ENCODE data around the gene SPOCD1. TPM values are rescaled to one million over a fixed set of nuclear protein-coding genes. Genes with fewer than 3 reads are reported as not detected.
A peak's percentile ranks its signal among the peaks of the same experiment; 100 is the strongest.

Gene SPOCD1
- total RNA-seq, 2 donors from 2014 or later: 2.0 to 3.1 TPM

GRCh38 chr1:31776032-31776431, 39.8 kb downstream of the SPOCD1 start:
- H3K4me3 ChIP-seq (ENCODE audit: low read length): no peak overlapping the region
- H3K4me1 ChIP-seq (ENCODE audit: control insufficient read depth, insufficient read depth, low read length): peaks cover 17% of the 10 kb centered on the region
- TF ChIP-seq, protein P1, sequence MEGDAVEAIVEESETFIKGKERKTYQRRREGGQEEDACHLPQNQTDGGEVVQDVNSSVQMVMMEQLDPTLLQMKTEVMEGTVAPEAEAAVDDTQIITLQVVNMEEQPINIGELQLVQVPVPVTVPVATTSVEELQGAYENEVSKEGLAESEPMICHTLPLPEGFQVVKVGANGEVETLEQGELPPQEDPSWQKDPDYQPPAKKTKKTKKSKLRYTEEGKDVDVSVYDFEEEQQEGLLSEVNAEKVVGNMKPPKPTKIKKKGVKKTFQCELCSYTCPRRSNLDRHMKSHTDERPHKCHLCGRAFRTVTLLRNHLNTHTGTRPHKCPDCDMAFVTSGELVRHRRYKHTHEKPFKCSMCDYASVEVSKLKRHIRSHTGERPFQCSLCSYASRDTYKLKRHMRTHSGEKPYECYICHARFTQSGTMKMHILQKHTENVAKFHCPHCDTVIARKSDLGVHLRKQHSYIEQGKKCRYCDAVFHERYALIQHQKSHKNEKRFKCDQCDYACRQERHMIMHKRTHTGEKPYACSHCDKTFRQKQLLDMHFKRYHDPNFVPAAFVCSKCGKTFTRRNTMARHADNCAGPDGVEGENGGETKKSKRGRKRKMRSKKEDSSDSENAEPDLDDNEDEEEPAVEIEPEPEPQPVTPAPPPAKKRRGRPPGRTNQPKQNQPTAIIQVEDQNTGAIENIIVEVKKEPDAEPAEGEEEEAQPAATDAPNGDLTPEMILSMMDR (conservative IDR thresholded peaks at IDR 0.05): no peak
- H3K9me3 ChIP-seq (ENCODE audit: control insufficient read depth, low read length): no peaks in the 10 kb centered on the region
- Mint-ChIP-seq H3K27me3 (ENCODE audit: insufficient read depth) (peaks cover 47% of the 10 kb centered on the region), H3K9me3 (no peaks in the 10 kb centered on the region), H3K36me3 (ENCODE audit: low read depth) (no peaks in the 10 kb centered on the region), H3K27ac (peak overlapping the region; percentile 26), H3K4me3 (no peak overlapping the region), H3K4me1 (peaks cover 40% of the 10 kb centered on the region)
- peaks cover 35% of the 10 kb centered on the region for H3K27me3 ChIP-seq (ENCODE audit: control insufficient read depth, insufficient read depth, low read length, poor library complexity, severe bottlenecking)
- WGBS, 2 experiments (ENCODE audit: insufficient coverage in 1 of 2, insufficient read length in 1 of 2): 77 to 79% methylated on average over 2 to 5 of the region's 5 CpGs
- no peak overlapping the region for H3K9ac ChIP-seq (ENCODE audit: extremely low read depth, low read length, poor library complexity, severe bottlenecking)
- H3K36me3 ChIP-seq (ENCODE audit: control insufficient read depth, insufficient read depth, low read length): no peaks in the 10 kb centered on the region
- H3K27ac ChIP-seq (ENCODE audit: low read depth, low read length): no peak overlapping the region
- no peak for DNase-seq

GRCh38 chr1:31775210-31775999, 40.4 kb downstream of the SPOCD1 start:
- H3K27ac Mint-ChIP-seq: no peak overlapping the region
- H3K27me3 Mint-ChIP-seq (ENCODE audit: insufficient read depth): peaks cover 51% of the 10 kb centered on the region
- Histone ChIP-seq H3K36me3 (ENCODE audit: control insufficient read depth, insufficient read depth, low read length) (no peaks in the 10 kb centered on the region), H3K9me3 (ENCODE audit: control insufficient read depth, low read length) (no peaks in the 10 kb centered on the region), H3K4me1 (ENCODE audit: control insufficient read depth, insufficient read depth, low read length) (peaks cover 22% of the 10 kb centered on the region), H3K27ac (ENCODE audit: low read depth, low read length) (no peak overlapping the region), H3K9ac (ENCODE audit: extremely low read depth, low read length, poor library complexity, severe bottlenecking) (no peak overlapping the region), H3K4me3 (ENCODE audit: low read length) (no peak overlapping the region), H3K27me3 (ENCODE audit: control insufficient read depth, insufficient read depth, low read length, poor library complexity, severe bottlenecking) (peaks cover 35% of the 10 kb centered on the region)
- no peaks in the 10 kb centered on the region for H3K9me3 Mint-ChIP-seq
- peaks cover 41% of the 10 kb centered on the region for H3K4me1 Mint-ChIP-seq
- no peak for DNase-seq
- WGBS, 2 experiments (ENCODE audit: insufficient coverage in 1 of 2, insufficient read length in 1 of 2): 82 to 90% methylated on average over 9 to 10 of the region's 10 CpGs
- TF ChIP-seq, protein P1 (conservative IDR thresholded peaks at IDR 0.05): no peak
- H3K4me3 Mint-ChIP-seq: no peak overlapping the region
- H3K36me3 Mint-ChIP-seq (ENCODE audit: low read depth): no peaks in the 10 kb centered on the region

GRCh38 chr1:31774495-31774894, 41.3 kb downstream of the SPOCD1 start:
- Histone ChIP-seq H3K27ac (ENCODE audit: low read depth, low read length) (no peak overlapping the region), H3K9me3 (ENCODE audit: control insufficient read depth, low read length) (no peaks in the 10 kb centered on the region), H3K9ac (ENCODE audit: extremely low read depth, low read length, poor library complexity, severe bottlenecking) (no peak overlapping the region), H3K27me3 (ENCODE audit: control insufficient read depth, insufficient read depth, low read length, poor library complexity, severe bottlenecking) (peaks cover 35% of the 10 kb centered on the region), H3K4me3 (ENCODE audit: low read length) (no peak overlapping the region), H3K36me3 (ENCODE audit: control insufficient read depth, insufficient read depth, low read length) (no peaks in the 10 kb centered on the region), H3K4me1 (ENCODE audit: control insufficient read depth, insufficient read depth, low read length) (peaks cover 29% of the 10 kb centered on the region)
- TF ChIP-seq, protein P1 (conservative IDR thresholded peaks at IDR 0.05): no peak
- Mint-ChIP-seq H3K27ac (no peak overlapping the region), H3K9me3 (no peaks in the 10 kb centered on the region), H3K27me3 (ENCODE audit: insufficient read depth) (peaks cover 52% of the 10 kb centered on the region), H3K4me3 (no peak overlapping the region), H3K4me1 (peaks cover 48% of the 10 kb centered on the region), H3K36me3 (ENCODE audit: low read depth) (no peaks in the 10 kb centered on the region)
- no peak for DNase-seq
- WGBS, 2 experiments (ENCODE audit: insufficient coverage in 1 of 2, insufficient read length in 1 of 2): 89 to 93% methylated on average over 3 of the region's 3 CpGs
